Peyer's patch (tissue), 4 donors: Measurements from ENCODE around the gene TRAF3. TPM values are rescaled to one million over a fixed set of nuclear protein-coding genes. Genes with fewer than 3 reads are reported as not detected.

Source experiments
- DNase-seq, 3 donors: peaks; one replicate each; pipeline ENCODE4 v3.0.0-alpha.2; 2017 to 2019
- H3K27ac ChIP-seq, 4 donors: fragments of 200-600 bp; sonication (generic); one replicate each; pipeline ENCODE4 v1.5.1; 2016 to 2019
- H3K27me3 ChIP-seq, 2 donors: fragments of 200-600 bp; sonication (generic); one replicate each; pipeline ENCODE4 v1.5.1; 2019
- H3K36me3 ChIP-seq, 3 donors: fragments of 200-600 bp; sonication (generic); one replicate each; pipeline ENCODE4 v1.5.1; 2016 to 2019
- H3K4me1 ChIP-seq, 4 donors: fragments of 200-600 bp; sonication (generic); one replicate each; pipeline ENCODE4 v1.5.1; 2016 to 2019
- H3K4me3 ChIP-seq, 4 donors: fragments of 200-600 bp; sonication (generic); 1 replicate in 3 of 4; 2 replicates in 1 of 4; pipeline ENCODE4 v1.5.1; 2016 to 2019; ENCODE audit warnings: mild to moderate bottlenecking in 1 of 4
- H3K9me3 ChIP-seq, 4 donors: fragments of 200-600 bp; sonication (generic); one replicate each; pipeline ENCODE4 v1.5.1; 2016 to 2019; ENCODE audit warnings: mild to moderate bottlenecking in 1 of 4
- CTCF ChIP-seq, 6 experiments: fragments of 450-650 bp in 4 of 6; fragments of 200-600 bp in 2 of 6; sonication (generic) in 1 of 6; IDR thresholded peaks; one replicate each; pipeline ENCODE4 v1.5.1; 2017 to 2019; ENCODE audit warnings: antibody characterized with exemption in 6 of 6, mild to moderate bottlenecking in 3 of 6, moderate library complexity in 1 of 6
- POLR2A ChIP-seq, 2 donors: fragments of 450-650 bp; IDR thresholded peaks; one replicate each; pipeline ENCODE4 v1.5.1; 2017; ENCODE audit warnings: antibody characterized with exemption in 2 of 2, mild to moderate bottlenecking in 2 of 2, moderate library complexity in 2 of 2
- total RNA-seq, 4 donors: library from RNA; depleted of rRNA; stranded (reverse); fragments of >200 nt; gene quantifications; one replicate each; pipeline ENCODE4 v1.1.0, GENCODE V29; 2016

Gene TRAF3
- total RNA-seq, 4 donors from 2014 or later = 31.7 to 47.8 (median 41.8) TPM

- DNase-seq = no peak
- no peaks in the 10 kb centered on the region for H3K27me3 ChIP-seq
- H3K36me3 ChIP-seq = no peaks in the 10 kb centered on the region
- H3K4me3 ChIP-seq = no peak overlapping the region
- TF ChIP-seq CTCF (IDR thresholded peaks at IDR 0.05) = no peak
- no peak for TF ChIP-seq POLR2A (IDR thresholded peaks at IDR 0.05)
- no peak overlapping the region for H3K27ac ChIP-seq
- no peaks in the 10 kb centered on the region for H3K4me1 ChIP-seq
- no peaks in the 10 kb centered on the region for H3K9me3 ChIP-seq
These were observed 62.9 kb downstream of the TRAF3 start for GRCh38 chr14:102840115-102840514.

GRCh38 chr14:102840771-102841528, 63.7 kb downstream of the TRAF3 start:
- Histone ChIP-seq H3K4me3 (no peak overlapping the region), H3K27me3 (no peaks in the 10 kb centered on the region), H3K9me3 (no peaks in the 10 kb centered on the region), H3K27ac (no peak overlapping the region), H3K4me1 (no peaks in the 10 kb centered on the region), H3K36me3 (no peaks in the 10 kb centered on the region)
- TF ChIP-seq POLR2A (IDR thresholded peaks at IDR 0.05) (no peak), CTCF (IDR thresholded peaks at IDR 0.05) (no peak)
- DNase-seq = no peak

- no peak for TF ChIP-seq CTCF (IDR thresholded peaks at IDR 0.05)
- no peak for TF ChIP-seq POLR2A (IDR thresholded peaks at IDR 0.05)
- no peaks in the 10 kb centered on the region for H3K36me3 ChIP-seq
- DNase-seq = peak in 1 of 3 donors; percentile 67
- H3K4me3 ChIP-seq = no peak overlapping the region
- H3K27me3 ChIP-seq = no peaks in the 10 kb centered on the region
- peaks cover 0 to 22% (median 8%) of the 10 kb centered on the region in 4 donors for H3K4me1 ChIP-seq
- H3K27ac ChIP-seq = peak overlapping the region; percentile 52 to 87 (median 76)
- H3K9me3 ChIP-seq = no peaks in the 10 kb centered on the region
These were observed 71.7 kb downstream of the TRAF3 start for GRCh38 chr14:102848830-102849525.

GRCh38 chr14:102849526-102850379, 72.5 kb downstream of the TRAF3 start:
- H3K4me1 ChIP-seq = peaks cover 0 to 22% (median 8%) of the 10 kb centered on the region in 4 donors
- no peaks in the 10 kb centered on the region for H3K9me3 ChIP-seq
- H3K36me3 ChIP-seq = no peaks in the 10 kb centered on the region
- peak overlapping the region in 2 of 4 donors; percentile 20 to 36 for H3K4me3 ChIP-seq
- no peaks in the 10 kb centered on the region for H3K27me3 ChIP-seq
- H3K27ac ChIP-seq = peak overlapping the region; percentile 52 to 87 (median 76)
- TF ChIP-seq CTCF (IDR thresholded peaks at IDR 0.05) (no peak), POLR2A (IDR thresholded peaks at IDR 0.05) (peak in 1 of 2 donors; percentile 36)
- peak in 2 of 3 donors; percentile 66 to 78 for DNase-seq

GRCh38 chr14:102853648-102854047, 76.4 kb downstream of the TRAF3 start:
- Histone ChIP-seq H3K36me3 (no peaks in the 10 kb centered on the region), H3K27ac (no peak overlapping the region), H3K9me3 (no peaks in the 10 kb centered on the region), H3K27me3 (no peaks in the 10 kb centered on the region), H3K4me3 (no peak overlapping the region), H3K4me1 (peaks cover 0 to 20% (median 6%) of the 10 kb centered on the region in 4 donors)
- no peak for TF ChIP-seq POLR2A (IDR thresholded peaks at IDR 0.05)
- no peak for TF ChIP-seq CTCF (IDR thresholded peaks at IDR 0.05)
- no peak for DNase-seq
